DOHH2 (cell line): ENCODE measurements around the gene DDX51.

Experiments
- CTCF ChIP-seq: fragments of 200-600 bp; sonication (generic); IDR thresholded peaks from one replicate; pipeline ENCODE4 v1.5.1; 2014; ENCODE audit warnings: antibody characterized with exemption, mild to moderate bottlenecking, low read depth, low read length; ENCODE audit not compliant: poor library complexity, severe bottlenecking
- EZH2phosphoT487 ChIP-seq: fragments of 200-600 bp; sonication (generic); IDR thresholded peaks from 2 replicates; pipeline ENCODE4 v1.6.1; 2017; ENCODE audit warnings: borderline replicate concordance, mild to moderate bottlenecking, antibody characterized with exemption, low read length, moderate library complexity, mixed read lengths

- no peak for TF ChIP-seq CTCF
- TF ChIP-seq EZH2phosphoT487 = no peak
Measured at GRCh38 chr12:132180648-132181546, 36.8 kb upstream of the DDX51 start.
